GM12891 (cell line): Measurements from ENCODE around the gene ZC3H12C.
"Not testable (repeated sequence)": the region's sequence is repeated elsewhere in the genome, so short reads cannot be mapped to it uniquely, and the experiment has no call there.

ENCODE experiments used
- DNase-seq: peaks from one replicate; pipeline ENCODE4 v3.0.0; 2011; ENCODE audit warnings: low spot score; ENCODE audit not compliant: insufficient read length
- FAIRE-seq: peaks from 2 replicates; lab custom pipeline; 2011; peaks lifted over from hg19 to GRCh38; lab: Jason Lieb, UNC
- PAX5 ChIP-seq: IDR thresholded peaks from 2 replicates; pipeline ENCODE4 v1.6.1; 2011; ENCODE audit warnings: low read length, moderate library complexity, mild to moderate bottlenecking; ENCODE audit not compliant: insufficient read depth, severe bottlenecking
- POLR2A ChIP-seq: IDR thresholded peaks from 2 replicates; pipeline ENCODE4 v1.6.1; 2011; ENCODE audit warnings: low read depth, low read length, control low read depth
- POLR2AphosphoS5 ChIP-seq: IDR thresholded peaks from 2 replicates; pipeline ENCODE4 v1.6.1; 2011; ENCODE audit warnings: low read depth, low read length, control low read depth
- POU2F2 ChIP-seq: IDR thresholded peaks from 2 replicates; pipeline ENCODE4 v1.6.1; 2011; ENCODE audit warnings: low read depth, mild to moderate bottlenecking, control low read depth, low read length, moderate library complexity
- SPI1 ChIP-seq: IDR thresholded peaks from 2 replicates; pipeline ENCODE4 v1.6.1; 2011; ENCODE audit warnings: low read depth, low read length, control low read depth
- TAF1 ChIP-seq: IDR thresholded peaks from 2 replicates; pipeline ENCODE4 v1.6.1; 2011; ENCODE audit warnings: low read depth, low read length, control low read depth

ZC3H12C gene

DNA sequence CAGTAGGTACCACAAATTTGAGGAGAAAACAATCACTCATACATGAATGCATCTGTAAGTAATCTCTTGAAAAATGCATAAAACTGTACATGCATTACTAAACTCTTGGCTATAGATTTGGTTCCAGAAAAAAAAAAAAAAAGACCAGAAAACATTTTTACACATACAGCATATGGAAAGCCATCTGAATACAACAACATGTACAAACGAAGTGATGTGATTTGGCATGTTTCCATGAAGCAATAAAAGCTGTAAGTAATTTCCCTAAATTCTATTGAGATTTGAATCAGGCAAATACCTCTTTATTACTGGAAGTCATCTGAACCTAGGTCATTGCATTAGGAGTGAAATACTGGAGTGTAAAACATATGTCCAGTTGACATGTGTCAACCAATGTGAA, 31.9 kb upstream of the ZC3H12C start:
- no peak for TF ChIP-seq TAF1
- no peak for TF ChIP-seq POLR2AphosphoS5
- TF ChIP-seq POU2F2: no peak
- FAIRE-seq (no peak), DNase-seq (no peak)

DNA sequence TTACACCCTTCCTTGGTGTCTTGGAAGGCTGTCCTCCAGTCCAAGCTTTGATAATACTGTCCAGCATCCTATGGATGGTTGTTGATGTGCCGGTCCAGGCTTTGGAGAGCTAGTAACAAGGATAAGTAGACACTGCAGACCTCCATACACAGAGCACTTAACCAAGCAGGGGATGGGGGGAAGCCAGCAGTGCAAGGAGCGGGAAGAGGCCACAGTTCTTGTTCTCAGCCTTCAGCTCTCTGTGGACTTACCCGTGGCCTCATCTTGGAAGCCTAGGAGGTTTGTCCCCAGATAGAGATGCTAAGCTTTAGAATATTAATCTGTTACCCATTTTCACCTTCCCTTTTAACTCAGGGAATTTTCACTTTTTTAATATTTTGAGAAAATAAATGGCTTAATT, 30.9 kb upstream of the ZC3H12C start:
- DNase-seq: no peak
- FAIRE-seq: no peak

DNA sequence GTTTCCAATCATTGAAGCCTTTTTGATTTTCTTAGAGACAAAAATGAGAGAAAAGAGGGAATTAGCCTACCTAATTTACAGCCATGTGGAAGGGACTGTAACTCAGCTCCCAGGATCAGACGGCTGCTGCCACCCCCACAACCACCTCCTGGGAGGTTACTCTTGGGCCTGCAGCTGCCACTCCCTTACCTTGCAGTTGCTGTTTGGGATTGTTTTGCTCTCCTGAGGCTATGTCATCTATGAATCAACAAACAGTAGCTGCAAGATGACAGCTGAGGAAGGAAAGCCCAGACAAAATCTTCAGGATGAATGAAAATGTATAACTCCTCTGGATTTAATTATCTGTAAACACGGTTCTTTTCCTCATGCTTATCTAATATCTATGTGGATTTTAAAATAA, 28.0 kb upstream of the ZC3H12C start:
- FAIRE-seq: no peak
- TF ChIP-seq POLR2A: no peak
- no peak for TF ChIP-seq POLR2AphosphoS5
- no peak for TF ChIP-seq PAX5
- TF ChIP-seq SPI1: no peak
- TF ChIP-seq TAF1: no peak
- no peak for DNase-seq

More for the DNA sequence above, 30.9 kb upstream of the ZC3H12C start:
- TF ChIP-seq POU2F2 (no peak), POLR2A (no peak), SPI1 (no peak), PAX5 (no peak), TAF1 (no peak), POLR2AphosphoS5 (no peak)

DNA sequence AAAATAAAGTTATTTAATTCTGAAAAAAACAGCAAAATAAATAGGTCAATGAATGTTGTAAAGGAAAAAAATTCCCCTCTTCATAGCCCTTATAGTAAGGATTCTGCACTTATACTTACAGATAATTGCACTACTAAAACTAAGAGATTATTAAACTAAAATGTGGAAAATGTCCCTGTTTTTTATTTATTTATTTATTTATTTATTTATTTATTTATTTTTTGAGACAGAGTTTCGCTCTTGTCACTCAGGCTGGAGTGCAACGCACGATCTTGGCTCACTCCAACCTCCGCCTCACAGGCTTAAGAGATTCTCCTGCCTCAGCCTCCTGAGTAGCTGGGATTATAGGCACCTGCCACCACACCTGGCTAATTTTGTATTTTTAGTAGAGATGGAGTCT, 25.2 kb upstream of the ZC3H12C start:
- FAIRE-seq, DNase-seq: not testable (repeated sequence)

DNA sequence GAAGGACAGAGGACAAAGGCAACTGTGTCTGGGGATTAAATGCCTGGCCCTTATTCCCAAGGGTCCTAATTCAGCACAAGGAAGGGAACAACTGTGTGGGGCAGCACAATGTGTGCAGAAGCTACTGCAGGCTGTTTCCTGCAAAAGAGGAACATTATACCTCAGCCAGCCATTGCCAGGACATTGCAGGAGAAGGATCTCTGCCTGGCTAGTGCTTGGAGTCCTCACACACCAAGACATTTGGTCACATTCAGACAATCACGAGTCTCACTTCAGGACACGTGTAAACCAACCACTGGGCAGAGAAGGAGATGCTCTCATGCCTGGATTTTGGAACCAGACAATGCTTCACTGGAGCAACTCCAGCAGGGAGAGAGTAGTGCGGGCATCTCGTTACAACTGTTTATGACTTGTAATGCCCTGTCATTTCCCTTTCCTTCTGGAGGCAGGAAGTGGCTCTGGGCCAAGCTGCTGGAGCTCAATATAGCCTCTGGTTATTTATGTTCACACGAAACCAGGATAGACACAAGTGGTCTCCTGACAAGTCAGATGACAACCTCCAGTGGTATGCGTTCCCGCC, 23.9 kb upstream of the ZC3H12C start:
- peak; percentile 82 for FAIRE-seq
- DNase-seq: no peak
- TF ChIP-seq POLR2A: no peak

DNA sequence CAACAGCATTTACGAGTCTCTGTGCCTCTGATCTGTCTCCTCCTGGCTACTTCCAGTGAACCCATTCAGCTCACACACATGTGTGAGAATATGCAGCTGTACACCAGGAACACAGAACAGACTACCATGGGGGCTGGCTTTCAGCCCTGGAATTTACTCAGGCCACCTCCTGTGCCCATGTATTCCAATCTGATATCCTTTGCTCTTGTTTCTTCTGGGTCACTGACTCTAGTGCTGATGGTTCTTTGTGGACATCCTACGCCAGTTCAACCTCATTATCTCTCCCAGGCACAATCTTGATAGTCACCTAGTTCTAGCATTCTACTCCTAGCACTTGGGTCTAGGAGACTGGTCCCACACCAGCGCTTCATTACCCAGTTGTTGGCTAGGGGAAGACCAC, 23.0 kb upstream of the ZC3H12C start:
- TF ChIP-seq SPI1 (no peak), TAF1 (no peak), POU2F2 (no peak), POLR2AphosphoS5 (no peak), POLR2A (no peak), PAX5 (no peak)
- FAIRE-seq (peak; percentile 50), DNase-seq (no peak)

DNA sequence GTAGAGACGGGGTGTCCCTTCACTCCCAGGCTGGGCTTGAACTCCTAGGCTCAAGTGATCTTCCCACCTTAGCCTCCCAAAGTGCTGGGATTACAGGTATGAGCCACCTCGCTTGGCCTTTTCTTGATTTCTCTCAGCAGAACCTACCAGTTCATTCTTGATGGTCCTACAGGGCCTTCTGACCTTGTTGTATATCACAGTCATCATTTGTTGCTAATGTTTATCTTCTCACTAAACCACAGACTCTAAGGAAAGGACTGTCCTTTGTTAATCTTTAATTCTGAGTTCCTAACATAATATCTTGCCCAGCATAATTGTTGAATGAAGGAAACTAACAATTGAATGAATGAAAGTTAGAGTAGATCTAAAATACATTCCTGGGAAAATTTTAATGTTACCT, 22.0 kb upstream of the ZC3H12C start:
- TF ChIP-seq POLR2A (no peak), PAX5 (no peak), POU2F2 (no peak), TAF1 (no peak), POLR2AphosphoS5 (no peak), SPI1 (no peak)
- no peak for DNase-seq
- FAIRE-seq: no peak

DNA sequence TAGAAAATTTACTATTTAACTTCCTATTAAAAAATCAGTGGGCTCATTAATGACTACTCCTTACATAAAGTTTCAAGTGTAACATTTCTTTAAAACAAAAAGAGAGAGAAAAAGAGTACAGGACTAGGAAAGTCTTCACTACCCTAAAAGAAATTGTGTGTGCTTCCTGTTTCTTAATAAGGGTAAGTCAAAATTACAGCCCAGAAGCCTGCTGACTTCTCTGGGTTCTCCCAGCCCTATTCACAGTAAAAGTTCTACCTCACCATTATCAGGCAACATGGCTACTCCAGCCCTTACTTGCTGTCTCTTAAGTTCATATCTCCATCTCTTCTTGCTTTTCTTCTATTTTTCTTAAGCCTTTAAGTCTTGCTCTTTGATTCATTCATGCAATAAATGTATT, 20.3 kb upstream of the ZC3H12C start:
- TF ChIP-seq POU2F2: no peak
- TF ChIP-seq POLR2A: no peak
- TF ChIP-seq POLR2AphosphoS5: no peak
- TF ChIP-seq SPI1: no peak
- TF ChIP-seq TAF1: no peak
- TF ChIP-seq PAX5: no peak
- FAIRE-seq (no peak), DNase-seq (no peak)

DNA sequence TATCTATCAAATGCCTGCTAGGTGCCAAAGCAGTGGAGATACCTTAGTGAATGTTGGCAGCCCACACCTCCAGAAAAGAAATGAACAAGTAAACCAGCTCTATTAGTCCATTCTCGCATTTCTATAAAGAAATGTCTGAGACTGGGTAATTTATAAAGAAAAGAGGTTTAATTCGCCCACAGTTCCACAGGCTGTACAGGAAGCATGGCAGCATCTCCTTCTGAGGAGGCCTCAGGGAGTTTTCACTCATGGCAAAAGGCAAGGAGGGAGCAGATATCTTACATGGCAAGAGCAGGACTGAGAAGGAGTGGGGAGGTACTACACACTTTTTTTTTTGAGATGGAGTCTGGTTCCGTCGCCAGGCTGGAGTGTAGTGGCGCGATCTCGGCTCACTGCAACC, 18.7 kb upstream of the ZC3H12C start:
- no peak for FAIRE-seq

DNA sequence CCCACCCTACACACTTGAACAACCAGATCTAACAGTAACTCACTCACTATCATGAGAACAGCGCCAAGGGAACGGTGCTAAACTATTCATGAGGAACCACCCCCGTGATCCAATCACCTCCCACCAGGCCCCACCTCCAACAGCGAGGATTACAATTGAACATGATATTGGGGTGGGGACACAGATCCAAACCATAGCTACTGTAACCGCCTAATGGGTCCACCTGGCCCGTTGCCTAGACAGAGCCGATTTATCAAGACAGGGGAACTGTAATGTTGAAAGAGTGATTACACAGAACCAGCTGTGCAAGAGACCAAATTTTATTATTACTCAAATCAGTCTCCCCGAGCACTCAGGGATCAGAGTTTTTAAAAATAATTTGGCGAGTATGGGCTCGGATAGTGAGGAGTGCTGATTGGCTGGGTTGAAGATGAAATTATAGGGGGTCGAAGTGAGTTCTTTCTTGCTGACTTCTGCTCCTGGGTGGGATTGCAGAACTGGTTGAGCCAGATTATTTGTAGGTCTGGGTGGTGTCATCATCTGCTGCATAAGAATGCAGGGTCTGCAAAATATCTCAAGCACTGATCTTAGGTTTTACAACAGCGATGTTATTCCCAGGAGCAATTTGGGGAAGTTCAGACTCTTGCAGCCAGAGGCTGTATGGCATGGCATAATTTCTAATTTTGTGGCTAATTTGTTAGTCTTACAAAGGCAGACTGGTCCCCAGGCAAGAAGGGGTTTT, 17.9 kb upstream of the ZC3H12C start:
- DNase-seq (no peak), FAIRE-seq (peak; percentile 51)
- TF ChIP-seq TAF1: no peak

More for the DNA sequence above, 18.7 kb upstream of the ZC3H12C start:
- TF ChIP-seq SPI1 (no peak), PAX5 (no peak), POU2F2 (no peak), POLR2A (no peak), TAF1 (no peak), POLR2AphosphoS5 (no peak)
- DNase-seq: no peak

DNA sequence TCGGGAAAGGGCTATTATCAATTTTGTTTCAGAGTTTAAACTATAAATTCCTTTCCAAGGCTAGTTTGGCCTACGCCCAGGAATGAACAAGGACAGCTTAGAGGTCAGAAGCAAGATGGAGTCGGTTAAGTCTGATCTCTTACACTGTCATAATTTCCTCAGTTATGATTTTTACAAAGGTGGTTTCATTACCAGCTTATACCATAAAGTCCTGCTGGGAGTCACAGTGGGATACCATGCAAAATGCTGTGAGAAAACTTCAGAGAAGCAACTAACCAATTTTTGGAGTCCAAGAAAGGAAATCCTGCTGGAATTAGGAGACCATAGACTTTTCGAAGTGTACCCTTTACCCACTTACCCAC, 17.4 kb upstream of the ZC3H12C start:
- TF ChIP-seq POU2F2 (no peak), TAF1 (no peak), POLR2A (no peak), PAX5 (no peak), SPI1 (no peak)
- DNase-seq (no peak), FAIRE-seq (peak; percentile 9)
